ENCODE data around the gene FALEC. TPM values are rescaled to one million over a fixed set of nuclear protein-coding genes. Genes with fewer than 3 reads are reported as not detected.

Gene FALEC
- total RNA-seq, 4 donors from 2014 or later, result 1.1 TPM; not detected in 3

GRCh38 chr1:150474869-150475268, 40.7 kb upstream of the FALEC start:
- 65 to 81% methylated on average over 4 of the region's 4 CpGs for WGBS, 2 donors
- intact Hi-C loops (cut with DNase I; ENCODE audit: low total_unique reads), result no loop called here
- no peak for DNase-seq (ENCODE audit: low spot score in 2 of 2)

GRCh38 chr1:150476754-150477153, 38.8 kb upstream of the FALEC start:
- H3K4me3 ChIP-seq (ENCODE audit: low read depth, poor library complexity, severe bottlenecking), result no peak overlapping the region
- no peak for DNase-seq (ENCODE audit: low spot score in 2 of 2)
- TF ChIP-seq POLR2A (IDR thresholded peaks at IDR 0.05) (no peak), CTCF (IDR thresholded peaks at IDR 0.05) (no peak)
- intact Hi-C loops (cut with DNase I; ENCODE audit: low total_unique reads), result no loop called here
- 57 to 81% methylated on average over 3 of the region's 3 CpGs for WGBS, 2 donors

More at GRCh38 chr1:150474869-150475268, 40.7 kb upstream of the FALEC start:
- H3K4me3 ChIP-seq (ENCODE audit: low read depth, poor library complexity, severe bottlenecking), result no peak overlapping the region
- no peak for TF ChIP-seq POLR2A (IDR thresholded peaks at IDR 0.05)

- DNase-seq (ENCODE audit: low spot score in 2 of 2), result peak in 1 of 2 donors; percentile 71
- TF ChIP-seq POLR2A (IDR thresholded peaks at IDR 0.05), result no peak
- 45% methylated on average over 1 of the region's 1 CpG for WGBS, 2 donors
- no peak overlapping the region for H3K4me3 ChIP-seq (ENCODE audit: low read depth, poor library complexity, severe bottlenecking)
- intact Hi-C loops (cut with DNase I; ENCODE audit: low total_unique reads), result no loop called here
Observed at GRCh38 chr1:150477320-150477719, 38.2 kb upstream of the FALEC start.

- peak in 1 of 2 donors; percentile 34 for DNase-seq (ENCODE audit: low spot score in 2 of 2)
- TF ChIP-seq CTCF (IDR thresholded peaks at IDR 0.05), result no peak
- no peak for TF ChIP-seq POLR2A (IDR thresholded peaks at IDR 0.05)
- 50 to 53% methylated on average over 4 of the region's 4 CpGs for WGBS, 2 donors
- intact Hi-C loops (cut with DNase I; ENCODE audit: low total_unique reads), result no loop called here
- H3K4me3 ChIP-seq (ENCODE audit: low read depth, poor library complexity, severe bottlenecking), result no peak overlapping the region
Observed at GRCh38 chr1:150477733-150478132, 37.8 kb upstream of the FALEC start.

- no peak for TF ChIP-seq CTCF (IDR thresholded peaks at IDR 0.05)
- no peak for TF ChIP-seq POLR2A (IDR thresholded peaks at IDR 0.05)
- intact Hi-C loops (cut with DNase I; ENCODE audit: low total_unique reads), result no loop called here
- no peak overlapping the region for H3K4me3 ChIP-seq (ENCODE audit: low read depth, poor library complexity, severe bottlenecking)
- WGBS, 2 donors, result 70 to 78% methylated on average over 4 of the region's 4 CpGs
- DNase-seq (ENCODE audit: low spot score in 2 of 2), result no peak
Observed at GRCh38 chr1:150479370-150479769, 36.2 kb upstream of the FALEC start.

- intact Hi-C loops (cut with DNase I; ENCODE audit: low total_unique reads), result loop anchor here (10.0 kb wide), 1 partner anchor 515 kb away; no protein-coding TSS in a partner anchor
- no peak for DNase-seq (ENCODE audit: low spot score in 2 of 2)
- no peak overlapping the region for H3K4me3 ChIP-seq (ENCODE audit: low read depth, poor library complexity, severe bottlenecking)
- 73 to 77% methylated on average over 2 of the region's 2 CpGs for WGBS, 2 donors
- no peak for TF ChIP-seq CTCF (IDR thresholded peaks at IDR 0.05)
Observed at GRCh38 chr1:150479927-150480352, 35.6 kb upstream of the FALEC start.

GRCh38 chr1:150484431-150484830, 31.1 kb upstream of the FALEC start:
- intact Hi-C loops (cut with DNase I; ENCODE audit: low total_unique reads), result loop anchor here (10.0 kb wide), 1 partner anchor 510 kb away; no protein-coding TSS in a partner anchor
- H3K4me3 ChIP-seq (ENCODE audit: low read depth, poor library complexity, severe bottlenecking), result no peak overlapping the region
- TF ChIP-seq CTCF (IDR thresholded peaks at IDR 0.05), result no peak
- no peak for TF ChIP-seq POLR2A (IDR thresholded peaks at IDR 0.05)
- WGBS, 2 donors, result 78 to 79% methylated on average over 5 of the region's 5 CpGs
- no peak for DNase-seq (ENCODE audit: low spot score in 2 of 2)

Measured in lower leg skin (tissue), 4 donors.